Activated T-cell treated with anti-CD3 and anti-CD28 coated beads for 48 hours (primary cell): ENCODE results near the gene PFKFB4.
A peak's percentile ranks its signal among the peaks of the same experiment; 100 is the strongest.
"Not testable (repeated sequence)": the region's sequence is repeated elsewhere in the genome, so short reads cannot be mapped to it uniquely, and the experiment has no call there.

Source experiments
- DNase-seq: peaks from one replicate; pipeline ENCODE4 v3.0.0-alpha.2; 2020; ENCODE audit warnings: low read depth

PFKFB4 gene

GRCh38 chr3:48492461-48493202 lies 64.0 kb downstream of the PFKFB4 start:
- DNase-seq, result no peak

DNA sequence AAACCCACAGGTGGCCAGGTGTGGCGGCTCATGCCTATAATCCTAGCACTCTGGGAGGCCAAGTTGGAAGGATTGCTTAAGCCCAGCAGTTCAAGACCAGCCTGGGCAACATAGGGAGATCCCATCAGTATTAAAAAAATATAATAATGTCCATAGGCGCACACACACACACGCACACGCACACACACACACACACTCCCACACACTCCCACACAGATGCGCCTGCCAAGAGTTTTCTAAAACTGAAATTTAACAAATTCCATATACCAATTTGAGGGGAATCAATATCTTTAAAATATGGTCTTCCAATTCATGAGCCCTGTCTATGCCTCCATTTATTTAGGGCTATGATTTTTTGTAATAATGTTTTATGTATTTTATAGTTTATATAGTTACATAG lies 69.7 kb downstream of the PFKFB4 start:
- DNase-seq, result no peak

- not testable (repeated sequence) for DNase-seq
Measured at GRCh38 chr3:48482822-48483221, 73.8 kb downstream of the PFKFB4 start.

DNA sequence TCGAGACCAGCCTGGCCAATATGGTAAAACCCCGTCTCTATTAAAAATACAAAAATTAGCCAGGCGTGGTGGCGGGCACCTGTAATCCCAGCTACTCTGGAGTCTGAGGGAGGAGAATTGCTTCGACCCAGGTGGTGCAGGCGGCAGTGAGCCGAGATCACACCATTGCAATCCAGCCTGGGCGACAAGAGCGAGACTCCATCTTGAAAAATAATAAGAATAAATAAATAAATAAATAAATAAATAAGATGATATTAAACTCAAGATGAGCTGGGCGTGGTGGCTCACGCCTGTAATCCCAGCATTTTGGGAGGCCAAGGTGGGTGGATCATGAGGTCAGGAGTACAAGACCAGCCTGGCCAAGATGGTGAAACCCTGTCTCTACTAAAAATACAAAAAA lies 75.7 kb downstream of the PFKFB4 start:
- not testable (repeated sequence) for DNase-seq

DNA sequence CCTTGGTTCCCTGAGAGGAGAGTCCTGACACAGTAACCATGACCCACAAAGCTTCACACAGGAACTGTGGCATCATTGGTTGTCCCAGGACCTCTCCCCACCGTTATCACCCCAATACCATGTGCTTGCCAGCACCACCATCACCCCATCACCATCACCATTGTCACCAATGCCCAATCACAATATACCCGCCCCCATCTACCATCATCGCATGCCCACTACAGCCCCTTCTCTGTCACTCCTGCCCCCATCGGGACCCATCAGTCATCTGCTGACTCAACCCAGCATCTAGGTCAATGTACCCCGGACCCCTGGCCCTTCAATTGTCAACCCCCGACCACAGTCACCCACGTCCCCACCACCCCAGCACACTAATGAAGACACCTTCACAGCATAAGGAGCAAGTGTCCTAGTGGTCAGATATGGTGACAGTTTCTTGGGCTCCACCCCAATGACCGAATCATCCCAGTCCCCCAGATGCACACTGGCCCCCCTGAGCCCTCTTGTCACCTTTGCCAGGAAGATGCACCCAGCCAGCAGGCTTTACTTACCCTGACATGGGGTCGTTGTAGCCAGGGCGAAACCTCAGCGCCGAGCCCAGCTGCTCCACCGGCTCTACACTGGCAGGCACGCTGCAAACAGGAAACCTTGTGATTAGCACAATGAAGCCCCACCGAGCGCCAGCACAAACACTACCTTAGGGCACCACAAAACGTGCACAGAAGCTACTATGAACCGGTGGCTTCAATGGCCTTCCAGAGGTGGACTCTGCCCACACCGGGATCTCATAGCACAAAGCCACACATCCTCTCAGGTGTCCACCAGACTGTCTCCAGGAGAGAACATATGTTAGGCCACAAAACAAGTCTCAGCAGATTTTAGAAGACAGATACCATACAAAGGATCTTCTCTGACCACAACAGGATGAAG lies 77.7 kb downstream of the PFKFB4 start:
- DNase-seq, result no peak

- DNase-seq, result no peak
Measured at GRCh38 chr3:48477959-48478520, 78.6 kb downstream of the PFKFB4 start.

DNA sequence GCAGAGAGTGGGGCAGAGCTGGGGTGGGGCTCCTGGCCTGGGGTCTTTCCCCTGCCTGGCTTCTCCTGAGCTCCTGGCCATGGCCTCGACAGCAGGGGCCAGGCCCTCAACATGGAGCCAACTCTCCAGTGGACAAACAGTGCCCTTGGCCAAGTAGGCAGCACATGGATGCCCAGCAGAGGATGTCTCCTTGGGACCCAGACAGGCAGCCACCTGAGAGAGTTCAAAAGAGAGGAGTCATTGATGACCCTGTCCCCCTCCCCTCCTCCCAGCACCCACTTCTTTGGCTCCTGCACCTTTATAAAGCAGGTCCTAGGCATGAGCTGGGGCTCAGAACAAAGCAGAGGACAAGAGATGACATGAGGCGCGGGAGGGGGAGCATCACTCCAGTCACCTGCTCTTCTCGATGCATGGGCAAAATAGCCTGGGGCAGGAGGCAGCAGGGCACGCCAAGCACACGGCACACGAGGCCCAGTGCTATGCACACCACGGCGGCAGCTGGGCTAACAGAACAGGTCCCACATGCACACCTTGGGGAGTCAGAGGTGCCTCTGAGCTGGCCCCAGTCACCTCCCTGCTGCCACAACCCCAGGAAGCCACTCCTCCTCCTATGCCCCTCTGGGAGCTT lies 80.1 kb downstream of the PFKFB4 start:
- no peak for DNase-seq

DNA sequence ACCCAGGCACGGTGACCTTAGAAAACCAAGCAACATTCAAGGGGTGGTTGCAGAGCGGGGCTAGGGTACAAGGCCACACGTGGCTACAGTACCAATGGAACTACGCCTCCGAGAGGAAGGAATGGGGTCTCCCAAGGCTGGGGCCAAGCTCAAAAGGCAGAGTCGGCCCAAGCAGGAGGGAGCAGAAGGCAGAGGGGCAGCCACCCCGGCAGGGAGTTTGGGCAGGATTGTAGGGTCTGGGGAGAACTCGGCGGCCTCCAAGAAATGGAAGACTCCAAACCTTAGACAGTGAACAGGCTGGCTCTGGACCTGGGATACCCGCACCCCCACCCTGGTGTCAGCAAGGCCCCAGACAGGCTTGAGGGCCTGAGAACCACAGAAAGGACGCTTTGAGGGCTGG lies 81.4 kb downstream of the PFKFB4 start:
- no peak for DNase-seq

GRCh38 chr3:48474619-48475018 lies 82.0 kb downstream of the PFKFB4 start:
- DNase-seq, result no peak

DNA sequence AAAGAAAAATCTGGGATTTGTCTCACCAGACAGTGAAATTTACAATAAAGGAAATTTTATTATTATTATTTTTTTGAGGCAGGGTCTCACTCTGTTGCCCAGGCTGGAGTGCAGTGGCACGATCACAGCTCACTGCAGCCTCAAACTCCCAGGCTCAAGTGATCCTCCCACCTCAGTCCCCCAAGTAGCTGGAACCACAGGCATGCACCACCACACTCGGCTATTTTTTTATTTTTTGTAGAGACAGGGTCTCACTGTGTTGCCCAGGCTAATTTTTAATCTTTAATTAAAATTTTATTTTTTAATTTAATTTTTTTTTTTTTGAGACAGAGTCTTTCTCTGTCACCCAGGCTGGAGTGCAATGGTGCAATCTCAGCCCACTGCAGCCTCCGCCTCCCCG lies 82.6 kb downstream of the PFKFB4 start:
- not testable (repeated sequence) for DNase-seq

DNA sequence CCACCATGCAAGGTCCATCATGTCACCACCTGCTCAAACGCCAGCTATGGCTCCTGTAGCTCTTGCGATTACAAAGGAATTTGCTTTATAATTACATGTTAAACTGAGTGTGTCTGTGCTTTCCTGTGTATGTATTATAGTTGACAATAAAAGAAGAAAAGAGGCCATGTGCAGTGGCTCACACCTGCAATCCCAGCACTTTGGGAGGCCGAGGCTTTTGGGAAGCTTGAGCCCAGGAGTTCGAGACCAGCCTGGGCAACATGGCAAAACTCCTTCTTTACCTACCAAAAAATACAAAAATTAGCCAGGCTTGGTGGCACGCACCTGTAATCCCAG lies 83.0 kb downstream of the PFKFB4 start:
- no peak for DNase-seq

DNA sequence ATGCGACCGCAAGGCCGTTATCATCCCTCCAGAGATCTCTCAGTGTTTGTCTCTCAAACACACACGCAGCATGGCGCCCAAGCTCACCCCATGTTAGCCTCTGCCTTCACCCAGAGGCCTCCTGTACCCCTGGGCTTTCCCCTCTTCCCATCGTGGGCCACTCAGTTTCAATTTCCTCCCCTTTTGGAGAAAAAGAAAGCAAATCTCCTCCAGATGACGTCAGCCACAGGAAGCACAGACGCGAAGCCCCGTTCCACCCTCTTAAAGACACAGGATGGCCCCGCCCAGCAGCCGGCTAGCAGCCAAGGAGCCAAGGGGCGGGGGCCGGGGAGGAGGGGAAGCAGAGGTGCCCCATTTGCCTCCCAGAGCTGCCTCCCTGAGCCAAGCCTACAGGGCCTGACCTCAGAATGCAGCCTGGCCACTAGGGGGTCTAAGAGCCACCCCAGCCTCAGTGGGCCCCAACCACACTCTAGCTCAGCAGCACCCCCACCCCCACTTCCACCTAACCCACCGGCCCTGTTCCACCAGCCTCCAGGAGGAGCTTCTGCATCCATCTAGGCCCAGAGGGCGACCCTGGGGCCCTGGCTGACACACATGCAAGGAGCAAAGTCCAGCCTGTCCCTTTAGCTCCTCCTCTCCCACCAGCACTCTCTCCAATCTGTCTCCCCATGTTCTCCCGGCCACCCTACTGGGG lies 83.5 kb downstream of the PFKFB4 start:
- DNase-seq, result peak; percentile 92

DNA sequence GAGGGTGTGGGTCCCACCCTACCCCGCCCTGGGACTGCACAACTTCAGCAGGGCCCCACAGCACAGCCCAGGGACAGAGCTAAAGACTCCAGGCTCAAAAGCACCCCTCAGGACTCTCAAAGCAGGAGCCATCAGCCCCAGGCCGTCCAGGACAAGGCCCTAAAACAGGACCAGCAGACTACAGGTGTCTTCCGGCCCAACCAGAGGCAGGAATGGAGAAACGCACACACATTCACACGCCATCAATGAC lies 84.0 kb downstream of the PFKFB4 start:
- DNase-seq, result no peak

DNA sequence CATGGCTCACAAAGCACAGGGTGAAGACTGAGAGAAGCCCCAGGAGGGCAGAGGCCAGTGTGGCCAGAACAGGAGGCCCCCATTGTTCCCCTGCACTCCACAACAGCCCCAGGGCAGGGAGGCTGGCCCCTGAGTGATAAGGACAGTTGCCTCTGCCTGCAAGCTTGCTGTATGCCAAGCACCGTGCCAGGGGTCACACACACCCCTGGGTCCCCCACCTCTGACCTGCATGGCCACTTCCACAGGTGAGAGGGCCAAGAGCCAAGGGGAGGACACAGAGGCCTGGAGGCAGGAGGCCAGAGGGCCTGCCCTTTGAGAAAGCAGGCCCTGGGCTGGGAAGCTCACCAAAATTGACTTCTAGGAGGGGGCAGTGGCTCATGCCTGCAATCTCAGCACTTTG lies 86.3 kb downstream of the PFKFB4 start:
- DNase-seq, result no peak

DNA sequence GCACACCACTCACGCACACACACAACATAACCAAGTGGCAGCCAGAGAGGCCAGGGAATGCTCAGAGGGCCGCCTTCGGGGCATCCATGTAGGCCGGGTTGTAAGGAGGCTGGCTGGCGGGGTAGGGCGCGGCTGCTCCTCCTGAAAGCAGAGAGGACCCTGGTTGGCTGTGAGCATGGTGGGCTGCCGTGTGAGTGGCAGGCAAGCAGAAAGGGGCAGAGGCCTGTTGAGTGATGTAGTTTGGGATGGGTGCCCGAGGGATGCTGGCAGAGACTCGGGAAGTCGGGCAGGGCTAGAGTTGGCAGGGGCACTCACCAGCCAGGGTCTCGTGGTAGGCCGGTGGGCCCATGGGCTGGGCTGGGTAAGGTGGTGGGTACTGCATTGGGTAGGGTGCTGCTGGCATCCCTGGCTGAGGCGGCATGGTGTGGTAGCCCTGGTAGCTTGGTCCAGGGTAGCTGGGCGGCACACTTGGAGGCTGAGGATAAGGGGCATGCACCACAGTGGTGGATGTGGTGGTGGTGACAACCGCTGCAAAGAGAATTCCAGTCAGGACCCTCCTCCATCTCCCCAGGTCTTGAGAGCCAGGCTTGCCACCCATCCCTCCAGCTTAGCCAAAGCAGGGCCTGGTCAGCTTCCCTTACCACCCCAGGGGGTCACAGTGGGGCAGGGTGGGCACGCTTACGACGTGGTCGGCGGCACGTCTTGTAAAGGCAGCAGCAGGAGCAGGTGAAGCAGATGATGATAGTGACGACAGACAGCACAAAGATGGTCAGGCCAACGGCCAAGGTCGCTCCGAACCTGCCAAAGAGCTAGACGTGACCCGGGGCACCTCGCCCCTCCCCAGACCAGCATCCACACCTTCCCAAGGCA lies 87.3 kb downstream of the PFKFB4 start:
- no peak for DNase-seq

- DNase-seq, result no peak
Measured at GRCh38 chr3:48468329-48468731, 88.3 kb downstream of the PFKFB4 start.
